ENCODE data around the gene SLC4A2.

SLC4A2 gene

DNA sequence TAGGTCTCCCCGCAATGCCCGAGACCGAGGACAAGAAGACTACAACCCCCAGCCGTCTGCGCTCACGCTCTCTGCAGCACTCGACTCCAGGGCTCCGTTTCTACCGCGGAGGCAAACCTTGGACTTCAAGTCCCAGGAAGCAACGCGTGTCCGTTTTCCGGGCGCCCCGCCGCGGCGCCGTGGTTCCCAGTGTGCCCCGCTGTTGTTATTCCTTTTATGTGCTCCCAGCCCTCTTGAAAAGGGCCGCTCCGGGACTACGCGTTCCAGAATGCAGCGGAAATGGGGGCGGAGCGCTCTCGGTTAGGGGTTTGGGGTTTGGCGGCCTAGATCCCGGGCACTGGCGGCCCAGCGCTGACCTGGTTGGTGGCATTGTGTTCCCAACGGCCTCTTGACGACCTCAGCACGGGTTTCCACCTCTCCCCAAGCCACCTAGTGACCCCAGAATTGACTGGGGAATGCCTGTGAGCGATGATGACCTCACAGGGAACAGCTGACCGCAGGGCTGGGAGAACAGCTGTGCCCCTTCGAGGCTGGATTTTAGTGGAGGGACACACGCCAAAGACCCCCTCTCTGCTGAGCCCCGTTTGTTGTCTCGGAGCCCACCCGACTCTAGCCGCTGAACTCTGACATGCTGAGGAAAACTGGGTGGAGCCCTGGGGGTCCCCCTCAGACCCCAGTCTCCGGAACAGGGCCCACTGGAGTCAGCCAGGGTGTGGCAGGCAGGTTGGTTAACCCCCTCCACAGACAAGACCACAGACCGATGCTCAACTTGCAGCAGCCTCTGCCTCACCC lies 1.2 kb upstream of the SLC4A2 start:
- H3K9ac ChIP-seq (ENCODE audit: insufficient read length, low read depth): peak overlapping the region; percentile 88

DNA sequence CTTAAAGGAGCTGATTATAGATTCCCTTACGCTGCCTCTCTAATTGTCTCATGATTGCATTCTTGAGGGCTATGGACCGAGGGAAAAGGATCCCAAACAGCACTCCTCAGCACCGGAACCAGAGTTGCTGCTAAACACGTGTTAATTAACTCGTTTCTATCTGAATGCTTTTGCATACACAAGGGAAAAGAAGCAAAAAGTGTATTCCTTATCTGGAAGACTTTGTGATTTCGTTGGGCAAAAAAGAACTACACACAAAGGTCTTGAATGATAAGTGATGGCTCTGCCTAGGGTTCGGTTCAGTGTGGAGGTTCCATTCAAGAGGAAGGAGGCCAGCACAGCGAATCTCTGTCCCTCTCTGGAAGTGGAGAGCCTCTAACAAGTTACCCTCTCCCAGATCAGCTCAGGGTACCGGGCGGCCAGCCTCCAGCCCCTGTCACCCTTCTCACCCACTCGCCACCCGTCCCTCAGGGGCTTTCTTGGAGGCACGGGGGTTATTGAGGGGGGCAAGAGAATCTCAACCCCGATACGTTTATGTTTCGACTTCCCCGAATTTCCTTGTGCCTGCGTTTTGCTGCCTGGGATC lies 515 bp upstream of the SLC4A2 start:
- H3K4me1 ChIP-seq (ENCODE audit: insufficient read depth, insufficient read length): peaks cover 13% of the 10 kb centered on the region
- DNase-seq (ENCODE audit: low read depth, low spot score): no peak
- H3K9me3 ChIP-seq (ENCODE audit: insufficient read depth, low read length): no peaks in the 10 kb centered on the region
- peak overlapping the region; percentile 90 for H3K9ac ChIP-seq (ENCODE audit: insufficient read length, low read depth)
- peak overlapping the region; percentile 60 for H3K4me3 ChIP-seq (ENCODE audit: insufficient read length, low read depth)
- peaks cover 6% of the 10 kb centered on the region for H3K36me3 ChIP-seq (ENCODE audit: insufficient read depth, insufficient read length, low read length)
- H3K27me3 ChIP-seq (ENCODE audit: insufficient read depth, insufficient read length): peaks cover 8% of the 10 kb centered on the region
- no peak for TF ChIP-seq SUZ12 (IDR thresholded peaks at IDR 0.05; ENCODE audit: extremely low read depth, insufficient read depth, insufficient read length)
- TF ChIP-seq YY1 (IDR thresholded peaks at IDR 0.05; ENCODE audit: insufficient read depth, insufficient read length): no peak
- TF ChIP-seq ZNF274 (IDR thresholded peaks at IDR 0.05; ENCODE audit: low read depth, low read length): no peak

More for the DNA sequence above, 1.2 kb upstream of the SLC4A2 start:
- no peak for TF ChIP-seq YY1 (IDR thresholded peaks at IDR 0.05; ENCODE audit: insufficient read depth, insufficient read length)
- no peak for TF ChIP-seq SUZ12 (IDR thresholded peaks at IDR 0.05; ENCODE audit: extremely low read depth, insufficient read depth, insufficient read length)
- TF ChIP-seq ZNF274 (IDR thresholded peaks at IDR 0.05; ENCODE audit: low read depth, low read length): no peak
- no peaks in the 10 kb centered on the region for H3K9me3 ChIP-seq (ENCODE audit: insufficient read depth, low read length)
- peaks cover 8% of the 10 kb centered on the region for H3K27me3 ChIP-seq (ENCODE audit: insufficient read depth, insufficient read length)
- DNase-seq (ENCODE audit: low read depth, low spot score): peak; percentile 99
- H3K4me3 ChIP-seq (ENCODE audit: insufficient read length, low read depth): peak overlapping the region; percentile 78
- H3K36me3 ChIP-seq (ENCODE audit: insufficient read depth, insufficient read length, low read length): peaks cover 5% of the 10 kb centered on the region
- H3K4me1 ChIP-seq (ENCODE audit: insufficient read depth, insufficient read length): peaks cover 12% of the 10 kb centered on the region

DNA sequence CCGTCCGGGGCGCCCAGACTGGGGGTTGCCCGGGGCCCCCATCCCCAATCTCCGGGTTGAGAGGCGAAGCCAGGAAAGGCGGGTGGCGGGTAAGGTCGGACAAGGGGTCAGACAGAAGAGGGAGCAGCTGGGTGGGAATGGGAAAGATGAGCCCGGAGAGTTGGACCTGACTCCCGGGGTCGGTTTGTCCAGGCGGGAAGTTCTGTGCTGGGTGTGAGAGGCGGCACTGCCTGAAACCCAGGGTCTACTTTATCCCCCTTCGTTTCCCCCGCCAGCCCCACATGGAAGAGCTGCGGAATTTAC lies 675 bp downstream of the SLC4A2 start:
- no peaks in the 10 kb centered on the region for H3K9me3 ChIP-seq (ENCODE audit: insufficient read depth, low read length)
- DNase-seq (ENCODE audit: low read depth, low spot score): no peak
- H3K4me1 ChIP-seq (ENCODE audit: insufficient read depth, insufficient read length): peaks cover 12% of the 10 kb centered on the region
- H3K4me3 ChIP-seq (ENCODE audit: insufficient read length, low read depth): peak overlapping the region; percentile 74
- peaks cover 12% of the 10 kb centered on the region for H3K36me3 ChIP-seq (ENCODE audit: insufficient read depth, insufficient read length, low read length)
- H3K9ac ChIP-seq (ENCODE audit: insufficient read length, low read depth): peak overlapping the region; percentile 81
- peaks cover 8% of the 10 kb centered on the region for H3K27me3 ChIP-seq (ENCODE audit: insufficient read depth, insufficient read length)
- no peak for TF ChIP-seq ZNF274 (IDR thresholded peaks at IDR 0.05; ENCODE audit: low read depth, low read length)
- TF ChIP-seq YY1 (IDR thresholded peaks at IDR 0.05; ENCODE audit: insufficient read depth, insufficient read length): no peak

DNA sequence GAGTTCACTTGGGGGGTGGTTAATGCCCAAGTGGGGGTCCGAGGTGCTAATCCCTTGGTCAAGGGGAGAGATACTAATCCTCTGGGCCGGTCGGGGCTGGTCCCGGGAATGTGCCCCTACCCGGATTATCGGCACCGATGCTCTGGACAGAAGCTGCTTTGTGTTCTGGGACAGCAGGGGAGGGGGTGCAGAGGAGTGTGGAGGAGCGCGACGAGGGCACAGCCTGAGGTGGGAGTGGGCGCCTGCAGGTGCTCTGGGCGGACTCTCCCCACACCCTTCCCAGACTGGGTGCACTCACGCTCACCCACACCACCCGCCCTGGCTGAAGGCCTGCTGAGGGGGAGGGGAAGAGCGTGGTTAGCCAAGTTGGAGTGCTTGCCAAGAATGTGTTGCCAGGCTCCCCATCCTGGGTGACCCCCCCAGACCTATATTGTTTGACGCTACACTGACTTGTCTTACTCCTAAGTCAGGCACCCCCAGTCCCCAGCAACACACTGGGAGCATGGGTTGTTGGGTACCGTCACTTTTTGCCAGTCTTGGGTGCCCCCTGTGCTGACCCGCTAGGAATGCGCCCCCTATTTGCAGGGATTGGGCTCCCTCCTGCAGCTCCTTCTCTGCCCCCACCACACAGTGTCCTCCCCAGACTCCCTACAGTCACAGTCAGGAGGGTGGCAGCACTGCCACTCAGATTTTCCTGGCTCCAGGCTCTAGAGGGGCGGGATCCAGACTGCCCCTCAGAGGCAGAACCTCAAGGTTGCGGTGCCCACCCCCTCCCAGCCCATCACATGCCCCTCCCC lies 1.2 kb downstream of the SLC4A2 start:
- TF ChIP-seq YY1 (IDR thresholded peaks at IDR 0.05; ENCODE audit: insufficient read depth, insufficient read length): no peak
- no peak for TF ChIP-seq ZNF274 (IDR thresholded peaks at IDR 0.05; ENCODE audit: low read depth, low read length)
- no peak for TF ChIP-seq SUZ12 (IDR thresholded peaks at IDR 0.05; ENCODE audit: extremely low read depth, insufficient read depth, insufficient read length)
- H3K27me3 ChIP-seq (ENCODE audit: insufficient read depth, insufficient read length): peaks cover 8% of the 10 kb centered on the region
- H3K4me1 ChIP-seq (ENCODE audit: insufficient read depth, insufficient read length): peaks cover 12% of the 10 kb centered on the region
- H3K9ac ChIP-seq (ENCODE audit: insufficient read length, low read depth): peak overlapping the region; percentile 81
- DNase-seq (ENCODE audit: low read depth, low spot score): no peak
- no peaks in the 10 kb centered on the region for H3K9me3 ChIP-seq (ENCODE audit: insufficient read depth, low read length)
- peaks cover 18% of the 10 kb centered on the region for H3K36me3 ChIP-seq (ENCODE audit: insufficient read depth, insufficient read length, low read length)
- H3K4me3 ChIP-seq (ENCODE audit: insufficient read length, low read depth): peak overlapping the region; percentile 74

DNA sequence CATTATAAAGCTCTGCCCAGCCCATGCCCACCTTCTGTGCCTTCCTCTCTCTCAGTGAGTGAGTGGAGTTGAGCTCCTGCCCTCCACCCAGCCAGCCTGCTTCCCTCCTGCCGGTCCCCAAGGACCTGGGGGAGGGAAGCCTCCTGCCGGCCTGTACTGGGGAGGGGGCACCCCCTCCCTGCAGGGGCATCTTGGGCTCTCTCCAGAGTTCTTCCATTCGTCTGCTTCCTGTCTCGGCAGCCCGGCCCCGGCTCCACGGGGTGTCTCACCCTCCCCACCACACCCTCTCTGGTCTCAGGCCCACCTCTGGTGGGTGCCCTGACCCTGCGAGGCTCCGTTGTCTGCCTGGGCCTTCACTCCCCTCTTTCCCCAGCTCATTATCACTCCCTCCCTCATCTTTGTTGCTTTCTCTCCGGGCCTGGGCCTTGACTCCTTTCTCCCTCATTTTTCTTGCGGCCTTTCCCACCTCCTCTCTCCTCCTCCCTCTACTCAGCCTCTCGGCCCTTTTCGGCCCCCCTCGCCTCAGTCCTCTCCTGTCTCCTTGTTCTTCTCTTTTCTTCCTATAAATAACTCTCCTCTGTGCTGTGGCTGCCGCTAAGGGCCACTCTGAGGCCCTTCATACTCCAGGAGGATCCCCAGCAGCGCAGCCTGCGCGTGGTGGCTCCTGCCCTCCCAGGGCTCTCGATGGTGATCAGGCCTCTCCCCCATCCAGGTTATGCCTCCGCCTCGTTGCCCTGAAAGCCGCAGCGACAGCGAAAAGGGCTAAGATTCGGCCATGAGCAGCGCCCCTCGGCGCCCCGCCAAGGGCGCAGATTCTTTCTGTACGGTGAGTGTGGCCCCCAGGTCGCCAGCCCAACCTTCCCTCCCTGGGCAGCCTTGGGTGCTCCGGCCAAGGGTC lies 2.1 kb downstream of the SLC4A2 start:
- Histone ChIP-seq H3K36me3 (ENCODE audit: insufficient read depth, insufficient read length, low read length) (peaks cover 26% of the 10 kb centered on the region), H3K9me3 (ENCODE audit: insufficient read depth, low read length) (no peaks in the 10 kb centered on the region), H3K9ac (ENCODE audit: insufficient read length, low read depth) (peak overlapping the region; percentile 81), H3K4me1 (ENCODE audit: insufficient read depth, insufficient read length) (peaks cover 10% of the 10 kb centered on the region), H3K4me3 (ENCODE audit: insufficient read length, low read depth) (peak overlapping the region; percentile 74), H3K27me3 (ENCODE audit: insufficient read depth, insufficient read length) (peaks cover 2% of the 10 kb centered on the region)
- no peak for TF ChIP-seq YY1 (IDR thresholded peaks at IDR 0.05; ENCODE audit: insufficient read depth, insufficient read length)
- no peak for TF ChIP-seq ZNF274 (IDR thresholded peaks at IDR 0.05; ENCODE audit: low read depth, low read length)
- no peak for TF ChIP-seq SUZ12 (IDR thresholded peaks at IDR 0.05; ENCODE audit: extremely low read depth, insufficient read depth, insufficient read length)
- DNase-seq (ENCODE audit: low read depth, low spot score): no peak

DNA sequence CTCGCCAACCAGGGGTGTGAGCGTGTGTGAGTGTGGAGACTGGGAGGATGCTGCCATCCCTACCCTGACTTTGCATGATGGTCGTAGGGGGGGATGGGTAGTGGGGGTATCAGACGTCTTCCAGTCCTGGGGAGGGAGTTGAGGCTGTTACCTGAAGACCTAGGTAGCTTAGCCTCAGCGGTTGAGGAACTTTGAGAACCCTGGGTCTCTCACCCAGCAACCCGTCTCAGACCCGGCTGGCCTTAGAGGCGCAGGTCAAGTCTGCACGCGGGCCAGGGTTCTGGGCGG lies 2.7 kb downstream of the SLC4A2 start:
- no peaks in the 10 kb centered on the region for H3K9me3 ChIP-seq (ENCODE audit: insufficient read depth, low read length)
- TF ChIP-seq ZNF274 (IDR thresholded peaks at IDR 0.05; ENCODE audit: low read depth, low read length) (no peak), YY1 (IDR thresholded peaks at IDR 0.05; ENCODE audit: insufficient read depth, insufficient read length) (no peak), SUZ12 (IDR thresholded peaks at IDR 0.05; ENCODE audit: extremely low read depth, insufficient read depth, insufficient read length) (no peak)
- no peak for DNase-seq (ENCODE audit: low read depth, low spot score)
- peaks cover 32% of the 10 kb centered on the region for H3K36me3 ChIP-seq (ENCODE audit: insufficient read depth, insufficient read length, low read length)
- H3K27me3 ChIP-seq (ENCODE audit: insufficient read depth, insufficient read length): no peaks in the 10 kb centered on the region
- H3K4me1 ChIP-seq (ENCODE audit: insufficient read depth, insufficient read length): peaks cover 5% of the 10 kb centered on the region
- H3K9ac ChIP-seq (ENCODE audit: insufficient read length, low read depth): peak overlapping the region; percentile 81
- H3K4me3 ChIP-seq (ENCODE audit: insufficient read length, low read depth): peak overlapping the region; percentile 74

Measured in NT2/D1 (cell line).